Thoracic aorta (tissue), 2 donors: ENCODE measurements around the gene DSCAM. TPM values are rescaled to one million over a fixed set of nuclear protein-coding genes. Genes with fewer than 3 reads are reported as not detected.

ENCODE experiments used
- ATAC-seq: fragments of 150-250 bp; one replicate; pipeline ENCODE4 v1.8.0; 2017; ENCODE audit warnings: low read depth; ENCODE audit not compliant: insufficient number of reproducible peaks, low FRiP score
- DNase-seq: peaks from one replicate; pipeline ENCODE4 v3.0.0-alpha.2; 2020; ENCODE audit warnings: low spot score
- H3K27ac ChIP-seq, 2 donors: fragments of 200-600 bp; sonication (generic); 1 replicate in 1 of 2; 2 replicates in 1 of 2; pipeline ENCODE4 v1.5.1; 2016; ENCODE audit warnings: mild to moderate bottlenecking in 2 of 2, moderate library complexity in 2 of 2
- H3K27me3 ChIP-seq: fragments of 200-600 bp; sonication (generic); replicated peaks from 2 replicates; pipeline ENCODE4 v1.6.0; 2016; ENCODE audit warnings: mild to moderate bottlenecking; ENCODE audit not compliant: insufficient read depth
- H3K36me3 ChIP-seq: fragments of 200-600 bp; sonication (generic); one replicate; pipeline ENCODE4 v1.5.1; 2016
- H3K4me1 ChIP-seq, 2 donors: fragments of 200-600 bp; sonication (generic); 1 replicate in 1 of 2; 2 replicates in 1 of 2; pipeline versions ENCODE4 v1.5.1 to v1.6.0; 2016; ENCODE audit warnings: low read depth in 2 of 2, mild to moderate bottlenecking in 1 of 2; ENCODE audit not compliant: control insufficient read depth in 1 of 2
- H3K4me3 ChIP-seq: fragments of 200-600 bp; sonication (generic); 2 replicates; pipeline ENCODE4 v1.5.1; 2016; ENCODE audit warnings: mild to moderate bottlenecking
- H3K9me3 ChIP-seq: fragments of 200-600 bp; sonication (generic); 2 replicates; pipeline ENCODE4 v1.5.1; 2016
- CTCF ChIP-seq: fragments of 200-600 bp; sonication (generic); IDR thresholded peaks from one replicate; pipeline ENCODE4 v1.5.1; 2019; ENCODE audit warnings: antibody characterized with exemption
- total RNA-seq, 2 donors: library from RNA; depleted of rRNA; stranded (reverse); fragments of >200 nt; gene quantifications; one replicate each; pipeline versions ENCODE4 v1.1.0 to v1.2.3, GENCODE V29; 2016

Gene DSCAM
- total RNA-seq, 2 donors from 2014 or later = not detected

- no peak overlapping the region for H3K4me3 ChIP-seq
- H3K27ac ChIP-seq = no peak overlapping the region
- no peak for DNase-seq
- TF ChIP-seq CTCF = no peak
- no peaks in the 10 kb centered on the region for H3K4me1 ChIP-seq
- no peaks in the 10 kb centered on the region for H3K36me3 ChIP-seq
- no peak for ATAC-seq
- H3K27me3 ChIP-seq = no peaks in the 10 kb centered on the region
- no peaks in the 10 kb centered on the region for H3K9me3 ChIP-seq
Observed at GRCh38 chr21:40284409-40284808, 562.5 kb downstream of the DSCAM start.

GRCh38 chr21:40282912-40283886 is 563.8 kb downstream of the DSCAM start:
- no peaks in the 10 kb centered on the region for H3K4me1 ChIP-seq
- H3K9me3 ChIP-seq = no peaks in the 10 kb centered on the region
- no peaks in the 10 kb centered on the region for H3K36me3 ChIP-seq
- DNase-seq = no peak
- H3K4me3 ChIP-seq = no peak overlapping the region
- H3K27me3 ChIP-seq = no peaks in the 10 kb centered on the region
- H3K27ac ChIP-seq = no peak overlapping the region
- ATAC-seq = no peak
- TF ChIP-seq CTCF = no peak

GRCh38 chr21:40278345-40278744 is 568.6 kb downstream of the DSCAM start:
- Histone ChIP-seq H3K4me1 (no peaks in the 10 kb centered on the region), H3K27ac (no peak overlapping the region), H3K4me3 (no peak overlapping the region), H3K27me3 (no peaks in the 10 kb centered on the region), H3K36me3 (no peaks in the 10 kb centered on the region), H3K9me3 (no peaks in the 10 kb centered on the region)
- no peak for DNase-seq
- ATAC-seq = no peak
- no peak for TF ChIP-seq CTCF

- Histone ChIP-seq H3K27me3 (no peaks in the 10 kb centered on the region), H3K4me1 (no peaks in the 10 kb centered on the region), H3K27ac (no peak overlapping the region), H3K4me3 (no peak overlapping the region), H3K36me3 (no peaks in the 10 kb centered on the region), H3K9me3 (no peaks in the 10 kb centered on the region)
- DNase-seq (no peak), ATAC-seq (no peak)
- no peak for TF ChIP-seq CTCF
Observed at GRCh38 chr21:40276001-40276400, 571.0 kb downstream of the DSCAM start.

- H3K27ac ChIP-seq = no peak overlapping the region
- H3K4me1 ChIP-seq = no peaks in the 10 kb centered on the region
- no peak for TF ChIP-seq CTCF
- no peak overlapping the region for H3K4me3 ChIP-seq
- ATAC-seq (no peak), DNase-seq (no peak)
- H3K36me3 ChIP-seq = no peaks in the 10 kb centered on the region
- H3K9me3 ChIP-seq = no peaks in the 10 kb centered on the region
- H3K27me3 ChIP-seq = no peaks in the 10 kb centered on the region
Observed at GRCh38 chr21:40272037-40272436, 574.9 kb downstream of the DSCAM start.
